HG03439 (cell line): ENCODE data around the gene IQSEC1.

ENCODE experiments used
- ATAC-seq: cut with Tn5 transposase; IDR thresholded peaks from one replicate; pipeline ENCODE4 v1.9.1; 2021; ENCODE audit warnings: mild to moderate bottlenecking, moderate library complexity; ENCODE audit not compliant: unreplicated experiment

IQSEC1 gene

GRCh38 chr3:12916159-12916558 is 157.1 kb downstream of the IQSEC1 start:
- no peak for ATAC-seq

DNA sequence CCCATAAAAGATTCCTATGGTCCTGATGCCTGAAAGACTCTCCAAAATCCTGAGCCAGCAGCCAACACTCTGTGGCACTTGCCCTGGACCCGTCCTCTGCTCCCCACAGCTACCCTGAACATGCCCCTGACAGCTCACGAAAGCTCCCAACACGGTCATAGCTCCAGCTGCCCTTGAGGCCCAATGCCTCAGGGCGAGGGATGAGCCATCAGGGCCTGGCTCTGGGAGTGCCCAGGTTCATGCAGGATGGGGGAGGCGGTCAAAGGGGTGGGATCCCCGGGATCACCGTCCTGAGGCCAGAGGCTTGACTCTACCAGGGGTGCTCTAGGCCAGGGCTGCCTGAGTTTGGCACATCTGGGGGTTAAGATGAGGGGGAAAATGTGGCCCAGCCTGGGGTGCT is 159.1 kb downstream of the IQSEC1 start:
- ATAC-seq, result no peak

GRCh38 chr3:12911881-12912415 is 161.3 kb downstream of the IQSEC1 start:
- ATAC-seq, result no peak

GRCh38 chr3:12910356-12911099 is 162.7 kb downstream of the IQSEC1 start:
- no peak for ATAC-seq

DNA sequence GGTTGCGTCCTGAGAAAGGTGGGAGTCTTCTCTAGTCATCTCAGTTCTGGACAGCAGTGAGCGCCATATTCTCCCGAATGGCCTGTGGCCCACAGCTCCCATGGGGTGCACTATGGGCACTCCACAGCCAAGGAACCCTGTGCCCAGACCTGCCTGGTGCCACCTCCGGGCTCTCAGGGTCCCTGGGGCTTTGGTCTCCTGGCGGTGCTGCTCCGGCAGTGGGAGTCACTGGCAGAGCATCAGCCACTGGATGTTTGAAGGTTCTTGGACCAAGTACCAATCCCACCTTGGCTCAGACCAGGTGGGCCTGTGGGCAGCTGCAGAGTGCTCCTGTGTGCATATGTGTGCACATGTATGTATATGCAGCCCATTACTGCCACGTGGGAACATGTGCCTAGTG is 163.5 kb downstream of the IQSEC1 start:
- ATAC-seq, result no peak

DNA sequence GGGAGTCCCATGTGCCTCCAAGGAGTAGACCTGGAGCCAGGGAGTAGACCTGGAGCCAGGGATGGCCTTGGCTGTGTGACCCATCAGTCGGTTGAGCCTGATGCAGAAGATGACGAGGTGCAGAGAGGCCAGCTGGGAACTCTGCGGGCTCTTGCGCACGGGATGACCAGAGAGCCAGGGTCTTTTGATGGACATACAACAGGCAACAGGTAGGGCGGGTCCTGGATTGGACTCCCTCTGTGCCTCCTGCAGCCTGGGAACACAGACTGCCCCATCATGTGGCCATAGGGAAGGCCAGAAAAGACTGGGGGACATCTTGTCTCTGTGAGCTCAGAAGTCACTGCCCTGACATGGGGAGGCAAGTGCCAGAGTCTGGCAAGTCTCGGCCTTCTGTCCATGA is 164.4 kb downstream of the IQSEC1 start:
- no peak for ATAC-seq

- ATAC-seq, result no peak
These were observed 165.0 kb downstream of the IQSEC1 start for GRCh38 chr3:12908136-12908730.

- no peak for ATAC-seq
These were observed 165.5 kb downstream of the IQSEC1 start for GRCh38 chr3:12907729-12908128.

DNA sequence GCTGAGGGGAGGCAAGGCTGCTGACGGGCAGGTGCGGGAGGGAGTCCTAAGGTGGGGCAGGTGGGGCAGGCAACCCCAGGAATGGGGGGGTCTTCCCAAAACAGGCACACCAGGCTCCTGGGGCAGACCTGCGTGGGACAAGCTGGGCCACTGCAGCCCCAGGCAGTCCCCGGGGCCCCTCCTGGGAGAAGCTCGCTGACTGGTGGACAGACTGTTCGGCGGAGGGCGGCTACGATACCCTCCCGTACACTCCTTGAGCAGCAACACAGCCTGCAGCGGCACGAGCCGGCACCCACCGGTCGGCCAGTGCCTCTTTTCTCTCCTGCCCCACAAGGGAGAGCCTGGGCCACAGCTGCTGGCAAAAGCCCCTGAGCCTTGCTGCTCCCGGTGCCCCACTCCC is 165.9 kb downstream of the IQSEC1 start:
- ATAC-seq, result no peak

- no peak for ATAC-seq
These were observed 166.3 kb downstream of the IQSEC1 start for GRCh38 chr3:12906916-12907290.

DNA sequence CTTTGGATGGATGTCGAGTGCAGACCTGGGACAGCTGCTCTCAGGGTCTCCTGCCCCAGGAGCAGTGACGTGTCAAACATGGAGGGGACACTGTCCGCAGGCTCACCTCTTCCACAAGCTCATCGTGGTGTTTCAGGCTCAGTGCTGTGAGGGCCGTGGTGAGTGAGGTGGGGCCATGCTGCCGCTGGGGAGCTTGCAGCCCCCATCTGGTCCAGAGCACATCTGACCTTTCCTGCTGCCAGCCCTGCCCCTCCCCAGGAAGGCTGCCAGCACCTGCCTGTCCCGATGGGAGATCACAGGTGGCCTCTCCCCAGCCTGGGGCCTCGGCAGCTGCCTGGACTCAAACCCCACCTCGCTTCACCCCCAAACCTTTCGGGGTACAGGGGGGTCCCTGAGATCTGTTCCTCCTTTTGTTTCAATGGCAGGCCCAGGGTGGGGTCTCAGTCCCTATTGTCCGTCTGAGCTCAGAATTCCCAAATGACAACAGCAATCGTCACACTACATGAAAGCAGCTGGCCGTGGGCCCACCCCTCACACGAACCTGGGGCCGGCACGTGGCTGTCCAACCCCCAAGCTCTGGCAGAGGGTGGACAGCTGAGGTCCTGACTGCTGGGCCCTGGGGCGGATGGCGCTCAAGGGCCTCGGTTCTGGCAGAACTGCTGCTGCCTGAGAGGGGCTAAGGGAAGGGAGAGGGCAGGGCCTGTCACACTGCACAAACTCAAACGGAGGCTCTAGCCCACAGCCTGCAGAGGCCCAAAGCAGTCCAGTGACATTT is 166.9 kb downstream of the IQSEC1 start:
- ATAC-seq, result no peak

DNA sequence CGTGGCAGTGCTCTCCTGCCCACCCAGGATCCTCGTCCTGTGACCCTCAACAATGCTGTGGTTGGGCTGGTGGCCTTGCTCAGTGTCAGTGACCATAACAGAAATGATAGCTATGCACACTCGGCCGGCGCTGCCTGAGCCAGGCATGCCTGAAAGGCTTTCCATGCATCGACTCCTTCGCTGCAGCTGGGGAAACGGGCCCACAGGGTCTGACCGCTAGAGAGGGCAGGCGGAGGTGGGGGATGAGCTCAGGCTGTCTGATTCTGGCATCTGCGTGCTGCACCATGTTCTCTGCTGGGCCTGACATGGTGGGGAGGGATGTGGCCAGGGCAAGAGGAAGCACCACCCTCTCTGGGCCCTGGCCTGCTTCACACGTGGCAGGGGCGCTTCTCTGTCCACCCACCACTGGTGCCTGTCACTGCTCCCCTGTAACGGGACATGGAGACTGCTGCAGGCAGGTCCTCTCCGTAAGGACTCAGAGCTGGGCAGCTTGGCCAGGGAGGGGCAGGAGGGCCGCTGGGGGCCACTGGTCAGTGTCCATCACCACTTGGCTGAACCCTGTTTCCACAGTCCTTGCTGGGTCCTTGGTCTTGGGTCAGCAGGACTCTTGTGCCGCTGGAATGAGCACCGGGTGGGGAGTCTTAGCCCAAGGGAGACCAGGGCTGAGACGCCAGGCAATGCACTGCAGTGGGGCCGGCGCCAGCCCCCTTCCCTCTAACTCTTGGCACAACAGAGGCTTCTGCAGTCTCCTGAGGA is 167.7 kb downstream of the IQSEC1 start:
- no peak for ATAC-seq

DNA sequence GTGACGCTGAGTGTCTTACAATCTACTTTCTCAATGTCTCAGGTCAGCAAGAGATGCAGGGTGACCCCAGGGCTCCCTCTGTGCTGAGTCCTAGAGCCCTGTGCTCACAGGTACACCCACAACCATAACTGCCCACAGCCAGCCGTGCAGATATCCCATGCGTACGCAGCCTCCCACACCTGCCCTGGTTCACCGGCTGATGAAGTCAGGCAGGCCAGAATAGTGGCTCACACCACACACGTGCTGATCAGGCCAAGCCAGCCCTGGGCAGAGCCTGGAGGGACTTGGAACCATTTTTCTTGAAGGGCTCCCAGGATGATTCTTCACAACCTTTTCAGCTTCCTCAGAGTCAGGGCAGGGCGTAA is 168.3 kb downstream of the IQSEC1 start:
- ATAC-seq, result no peak

GRCh38 chr3:12903881-12904280 is 169.3 kb downstream of the IQSEC1 start:
- ATAC-seq, result no peak

- ATAC-seq, result no peak
These were observed 170.0 kb downstream of the IQSEC1 start for GRCh38 chr3:12903000-12903800.

GRCh38 chr3:12902181-12902999 is 170.8 kb downstream of the IQSEC1 start:
- ATAC-seq, result no peak

DNA sequence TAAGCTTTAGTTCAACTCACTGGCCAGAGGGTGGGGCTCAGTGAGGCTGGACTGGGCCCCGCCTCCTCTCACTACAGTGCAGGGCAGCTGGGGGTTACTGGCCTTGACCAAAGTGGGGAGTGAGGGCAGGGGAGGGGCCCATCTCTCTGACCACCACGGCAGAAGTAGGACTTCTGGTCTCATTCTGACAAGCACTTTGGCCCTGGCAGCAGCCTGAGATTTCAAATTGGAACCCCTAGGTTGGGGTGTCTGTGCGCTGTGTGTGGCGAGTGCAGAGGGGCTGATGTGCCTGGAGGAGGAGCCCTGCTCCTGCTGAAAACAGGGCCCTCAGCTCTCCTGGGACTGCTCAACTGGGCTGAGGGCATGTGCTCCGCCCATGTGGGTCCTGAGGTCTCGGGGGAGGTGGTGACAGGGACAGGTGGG is 171.6 kb downstream of the IQSEC1 start:
- no peak for ATAC-seq

- no peak for ATAC-seq
These were observed 172.3 kb downstream of the IQSEC1 start for GRCh38 chr3:12900885-12901411.
